Stomach (tissue), 9 donors: ENCODE data around the gene ESPN. TPM values are rescaled to one million over a fixed set of nuclear protein-coding genes. Genes with fewer than 3 reads are reported as not detected.

Experiments used
- DNase-seq, 2 donors: peaks; one replicate each; pipeline versions ENCODE4 v3.0.0 to v3.0.0-alpha.2; 2013 to 2019
- H3K27ac ChIP-seq, 5 donors: fragments of 200-600 bp in 4 of 5; sonication (generic) in 4 of 5; one replicate each; pipeline ENCODE4 v1.5.1; 2013 to 2019; ENCODE audit warnings: mild to moderate bottlenecking in 1 of 5, moderate library complexity in 1 of 5
- H3K27me3 ChIP-seq, 3 donors: fragments of 200-600 bp; sonication (generic); one replicate each; pipeline ENCODE4 v1.5.1; 2017 to 2019; ENCODE audit warnings: mixed run types in 1 of 3
- H3K36me3 ChIP-seq, 4 donors: fragments of 200-600 bp; sonication (generic); 1 replicate in 3 of 4; 2 replicates in 1 of 4; pipeline ENCODE4 v1.5.1; 2016 to 2019
- H3K4me1 ChIP-seq, 4 donors: fragments of 200-600 bp; sonication (generic); one replicate each; pipeline ENCODE4 v1.5.1; 2016 to 2019
- H3K4me3 ChIP-seq, 4 donors: fragments of 200-600 bp; sonication (generic) in 3 of 4; one replicate each; pipeline ENCODE4 v1.5.1; 2016 to 2019; ENCODE audit warnings: mild to moderate bottlenecking in 1 of 4
- H3K9me3 ChIP-seq, 4 donors: fragments of 200-600 bp; sonication (generic); one replicate each; pipeline ENCODE4 v1.5.1; 2016 to 2019
- EP300 ChIP-seq: sonication (generic); formaldehyde crosslinking; IDR thresholded peaks from one replicate; pipeline ENCODE4 v1.6.1; 2017; ENCODE audit warnings: antibody characterized with exemption
- POLR2A ChIP-seq, 4 donors: fragments of 450-650 bp; IDR thresholded peaks; one replicate each; pipeline ENCODE4 v1.6.1; 2016; ENCODE audit warnings: antibody characterized with exemption in 4 of 4, control low read depth in 2 of 4, mild to moderate bottlenecking in 1 of 4, moderate library complexity in 1 of 4
- POLR2AphosphoS5 ChIP-seq, 3 donors: sonication (generic); formaldehyde crosslinking; IDR thresholded peaks; one replicate each; pipeline ENCODE4 v1.6.1; 2016; ENCODE audit warnings: antibody characterized with exemption in 3 of 3
- WGBS, 5 donors: extraction: QIAGEN DNeasy Blood & Tissue Kit in 3 of 5; methylation state at CpG; one replicate each; pipeline versions ENCODE4 v1.1.5 to v1.1.7; 2013 to 2018; 5-methylcytosine and 5-hydroxymethylcytosine counted together
- intact Hi-C: fragments of 100-400 bp; cut with DNase I; formaldehyde crosslinking; loops from one replicate; pipeline ENCODE4 v1.15.1; 2023; ENCODE audit warnings: low total_unique reads
- polyA plus RNA-seq, 3 donors: library from polyadenylated mRNA; stranded (reverse); fragments of 200-250 nt; gene quantifications; one replicate each; pipeline ENCODE4 v1.2.3, GENCODE V29; 2013
- total RNA-seq, 5 donors: library from RNA; depleted of rRNA; stranded (reverse); fragments of >200 nt; gene quantifications; one replicate each; pipeline versions ENCODE4 v1.1.0 to v1.2.3, GENCODE V29; 2014 to 2016
- TF ChIP-seq, protein P1 (sequence below), 7 experiments: fragments of 450-650 bp in 4 of 7; fragments of 200-600 bp in 3 of 7; sonication (generic) in 3 of 7; IDR thresholded peaks; one replicate each; pipeline ENCODE4 v1.5.1; 2016 to 2019; ENCODE audit warnings: antibody characterized with exemption in 7 of 7, control low read depth in 2 of 7, mild to moderate bottlenecking in 1 of 7
- donor health status: healthy with polysubstance abuse.
- donor health status: Bipolar disorder and iron deficiency.
- donor health status: healthy.

The ESPN gene
- total and polyA plus RNA-seq, 8 donors: 1.5 to 68.4 (median 4.8) TPM; not detected in 2

DNA sequence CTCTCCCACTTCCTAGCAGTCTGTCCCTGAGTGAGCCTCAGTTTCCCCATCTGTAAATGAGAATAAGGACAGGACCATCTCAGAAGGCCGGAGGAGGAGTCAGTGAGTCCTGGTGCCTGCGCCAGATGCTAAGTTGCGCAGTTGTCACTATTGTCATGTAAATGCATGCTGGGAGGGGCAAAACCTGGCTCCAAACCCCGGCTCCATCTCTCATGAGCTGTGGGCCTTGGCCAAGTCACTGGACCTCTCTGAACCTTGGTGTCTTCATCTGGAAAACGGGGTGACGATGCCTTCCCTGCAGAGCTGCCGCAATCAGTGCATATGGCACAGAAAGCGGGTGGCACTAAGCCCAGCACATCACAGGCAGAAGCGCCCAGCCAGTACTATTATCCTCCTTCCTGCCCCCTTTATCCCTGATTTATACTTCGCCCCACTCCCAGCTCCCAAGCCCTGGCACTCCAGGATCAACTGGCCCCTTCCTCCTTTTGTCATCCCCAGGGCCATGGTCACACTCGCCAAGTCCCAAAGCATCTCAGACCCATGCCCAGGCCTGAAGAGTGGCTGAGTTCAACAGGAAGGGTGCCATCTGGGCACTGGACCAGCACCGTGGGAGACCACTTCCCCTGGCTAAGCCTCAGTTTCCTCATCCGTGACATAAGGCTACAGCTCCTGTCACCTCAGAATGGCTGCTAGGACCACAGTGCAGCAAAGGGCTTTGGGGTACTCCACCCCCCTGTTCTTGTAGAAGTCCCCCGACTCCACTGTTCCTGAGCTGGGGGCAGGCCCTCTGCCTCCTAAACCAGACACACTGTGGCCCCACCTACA lies 71.2 kb downstream of the ESPN start:
- no peak for DNase-seq
- intact Hi-C loops: no loop called here
- H3K9me3 ChIP-seq: no peaks in the 10 kb centered on the region
- peaks cover 0 to 36% (median 8%) of the 10 kb centered on the region in 3 donors for H3K27me3 ChIP-seq
- no peaks in the 10 kb centered on the region for H3K36me3 ChIP-seq
- WGBS, 5 donors: 74 to 79% (median 76%) methylated on average over 13 to 14 of the region's 14 CpGs
- no peak for TF ChIP-seq POLR2AphosphoS5 (IDR thresholded peaks at IDR 0.05)
- TF ChIP-seq, protein P1, sequence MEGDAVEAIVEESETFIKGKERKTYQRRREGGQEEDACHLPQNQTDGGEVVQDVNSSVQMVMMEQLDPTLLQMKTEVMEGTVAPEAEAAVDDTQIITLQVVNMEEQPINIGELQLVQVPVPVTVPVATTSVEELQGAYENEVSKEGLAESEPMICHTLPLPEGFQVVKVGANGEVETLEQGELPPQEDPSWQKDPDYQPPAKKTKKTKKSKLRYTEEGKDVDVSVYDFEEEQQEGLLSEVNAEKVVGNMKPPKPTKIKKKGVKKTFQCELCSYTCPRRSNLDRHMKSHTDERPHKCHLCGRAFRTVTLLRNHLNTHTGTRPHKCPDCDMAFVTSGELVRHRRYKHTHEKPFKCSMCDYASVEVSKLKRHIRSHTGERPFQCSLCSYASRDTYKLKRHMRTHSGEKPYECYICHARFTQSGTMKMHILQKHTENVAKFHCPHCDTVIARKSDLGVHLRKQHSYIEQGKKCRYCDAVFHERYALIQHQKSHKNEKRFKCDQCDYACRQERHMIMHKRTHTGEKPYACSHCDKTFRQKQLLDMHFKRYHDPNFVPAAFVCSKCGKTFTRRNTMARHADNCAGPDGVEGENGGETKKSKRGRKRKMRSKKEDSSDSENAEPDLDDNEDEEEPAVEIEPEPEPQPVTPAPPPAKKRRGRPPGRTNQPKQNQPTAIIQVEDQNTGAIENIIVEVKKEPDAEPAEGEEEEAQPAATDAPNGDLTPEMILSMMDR (IDR thresholded peaks at IDR 0.05): no peak
- TF ChIP-seq POLR2A (IDR thresholded peaks at IDR 0.05): no peak
- no peak for TF ChIP-seq EP300
- H3K4me1 ChIP-seq: peaks cover 23 to 41% (median 38%) of the 10 kb centered on the region in 4 donors
- peak overlapping the region in 1 of 4 donors; percentile 66 for H3K4me3 ChIP-seq
- H3K27ac ChIP-seq: no peak overlapping the region

DNA sequence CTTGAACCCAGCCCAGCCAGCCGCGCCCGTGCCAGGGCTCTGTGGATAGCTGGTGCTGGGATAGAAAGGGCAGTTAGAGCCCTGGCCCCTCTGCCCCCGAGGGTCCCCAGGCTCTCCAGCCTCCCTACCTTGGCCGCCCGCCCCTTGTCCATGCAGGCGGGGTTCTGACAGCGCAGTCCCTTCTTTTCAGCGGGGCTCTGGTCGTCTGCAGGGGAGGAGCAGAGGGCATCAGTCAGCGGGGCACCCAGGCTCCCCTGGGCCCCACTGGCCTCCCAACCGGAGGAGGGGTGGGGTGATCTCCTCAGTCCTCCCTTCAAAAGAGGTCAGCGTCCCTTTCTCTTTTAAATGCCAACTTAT lies 71.8 kb downstream of the ESPN start:
- intact Hi-C loops: no loop called here
- 27 to 40% (median 35%) methylated on average over 11 to 13 of the region's 13 CpGs for WGBS, 5 donors
- Histone ChIP-seq H3K36me3 (no peaks in the 10 kb centered on the region), H3K9me3 (no peaks in the 10 kb centered on the region), H3K27me3 (peaks cover 0 to 32% (median 7%) of the 10 kb centered on the region in 3 donors), H3K27ac (no peak overlapping the region), H3K4me1 (peaks cover 20 to 35% (median 32%) of the 10 kb centered on the region in 4 donors), H3K4me3 (peak overlapping the region; percentile 59 to 74 (median 64))
- TF ChIP-seq, protein P1 (IDR thresholded peaks at IDR 0.05): no peak
- TF ChIP-seq EP300 (no peak), POLR2A (IDR thresholded peaks at IDR 0.05) (no peak), POLR2AphosphoS5 (IDR thresholded peaks at IDR 0.05) (no peak)
- DNase-seq: no peak

DNA sequence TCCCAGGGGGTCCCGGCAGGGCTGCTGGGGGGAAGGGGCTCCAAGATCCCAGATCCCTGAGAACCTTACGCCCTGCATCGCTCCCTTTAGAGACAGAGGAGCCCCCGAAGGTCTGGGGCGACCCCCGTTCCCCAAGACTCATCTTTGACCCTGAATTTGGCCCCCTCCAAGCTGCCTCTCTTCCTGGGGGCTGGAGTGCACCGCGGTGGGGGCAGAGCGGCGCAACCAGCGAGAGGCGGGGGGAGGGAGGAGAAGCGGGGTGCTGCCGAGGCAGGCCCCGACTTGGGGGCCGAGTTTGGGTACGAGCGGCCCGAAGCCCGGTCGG lies 72.3 kb downstream of the ESPN start:
- no peaks in the 10 kb centered on the region for H3K9me3 ChIP-seq
- no peak for DNase-seq
- H3K27me3 ChIP-seq: peaks cover 0 to 34% (median 7%) of the 10 kb centered on the region in 3 donors
- 0 to 17% (median 3%) methylated on average over 6 to 21 of the region's 21 CpGs for WGBS, 5 donors
- intact Hi-C loops: no loop called here
- H3K4me1 ChIP-seq: peaks cover 16 to 32% (median 29%) of the 10 kb centered on the region in 4 donors
- no peaks in the 10 kb centered on the region for H3K36me3 ChIP-seq
- H3K4me3 ChIP-seq: peak overlapping the region; percentile 59 to 74 (median 64)
- H3K27ac ChIP-seq: peak overlapping the region in 1 of 5 donors; percentile 63
- TF ChIP-seq, protein P1 (IDR thresholded peaks at IDR 0.05): no peak
- TF ChIP-seq POLR2AphosphoS5 (IDR thresholded peaks at IDR 0.05): no peak
- no peak for TF ChIP-seq POLR2A (IDR thresholded peaks at IDR 0.05)
- no peak for TF ChIP-seq EP300

DNA sequence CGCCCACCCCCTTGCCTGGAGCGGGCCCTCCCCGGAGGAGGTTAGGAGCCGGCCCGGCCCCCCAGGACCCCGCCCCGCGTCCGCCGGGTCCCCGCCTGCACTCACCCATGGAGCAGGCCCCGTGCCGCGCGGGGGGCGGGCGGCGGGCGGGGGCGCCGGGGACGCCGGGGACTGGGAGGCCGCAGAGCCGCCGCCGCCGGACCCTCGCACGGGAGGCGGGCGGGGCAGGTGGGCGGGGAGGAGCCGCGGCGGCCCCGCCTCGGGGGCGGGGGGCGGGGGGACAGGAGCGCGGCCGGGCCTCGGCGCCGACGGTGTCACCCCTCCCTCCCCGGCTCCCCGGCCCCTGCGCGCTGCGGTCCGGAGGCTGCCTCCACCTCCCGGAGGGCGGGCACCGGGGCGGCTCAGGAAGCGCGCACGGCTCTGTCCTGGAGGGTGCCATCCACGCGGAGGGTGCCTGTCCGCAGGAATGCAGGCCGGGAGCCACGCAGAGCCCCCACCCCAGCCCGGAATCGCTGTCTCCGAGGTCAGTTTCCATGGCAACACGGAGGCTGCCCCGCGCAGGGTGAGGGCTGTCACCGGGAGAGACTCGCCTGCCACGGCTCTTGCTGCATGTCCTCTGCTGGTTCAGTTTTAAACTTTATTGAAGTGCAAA lies 72.8 kb downstream of the ESPN start:
- TF ChIP-seq POLR2A (IDR thresholded peaks at IDR 0.05) (no peak), POLR2AphosphoS5 (IDR thresholded peaks at IDR 0.05) (no peak), EP300 (no peak)
- TF ChIP-seq, protein P1 (IDR thresholded peaks at IDR 0.05): no peak
- Histone ChIP-seq H3K27me3 (peaks cover 0 to 39% (median 7%) of the 10 kb centered on the region in 3 donors), H3K4me1 (peaks cover 20 to 35% (median 29%) of the 10 kb centered on the region in 4 donors), H3K27ac (peak overlapping the region in 1 of 5 donors; percentile 63), H3K36me3 (no peaks in the 10 kb centered on the region), H3K4me3 (peak overlapping the region; percentile 59 to 74 (median 64)), H3K9me3 (no peaks in the 10 kb centered on the region)
- intact Hi-C loops: no loop called here
- peak; percentile 54 to 78 for DNase-seq
- 0 to 1% (median 0%) methylated on average over 2 to 74 of the region's 74 CpGs for WGBS, 5 donors
